ENCODE data around the gene SRC. TPM values are rescaled to one million over a fixed set of nuclear protein-coding genes. Genes with fewer than 3 reads are reported as not detected.

Gene SRC
- total and polyA plus RNA-seq, 2 of the 8 experiments (the other 6 are each of a cell fraction or from before 2014, with no cell fraction given): 27.6 to 28.8 TPM

- Histone ChIP-seq H2BK20ac (ENCODE audit: low read length) (no peak overlapping the region), H3K9ac (replicated peaks in 1 of 4; ENCODE audit: extremely low read depth in 1 of 4, low read depth in 3 of 4, low read length in 3 of 4) (no peak overlapping the region), H4K20me1 (replicated peaks in 1 of 2; ENCODE audit: control insufficient read depth in 1 of 2, insufficient read depth in 2 of 2, low read length in 2 of 2) (no peaks in the 10 kb centered on the region), H3K79me2 (ENCODE audit: control insufficient read depth in 1 of 2, insufficient read depth in 2 of 2, low read length in 2 of 2) (no peaks in the 10 kb centered on the region), H3K36me3 (ENCODE audit: control insufficient read depth in 2 of 4, insufficient read depth in 4 of 4, low read length in 3 of 4) (no peaks in the 10 kb centered on the region), H2BK120ac (replicated peaks; ENCODE audit: low read depth, low read length) (no peak overlapping the region), H2BK15ac (ENCODE audit: low read length) (peak overlapping the region; percentile 81; the same call in 1 of the 2 replicates), H2BK5ac (ENCODE audit: low read depth, low read length) (0 out of 2 replicates have a peak overlapping the region, but pooled peaks have one; percentile 8), H3K18ac (ENCODE audit: extremely low read depth, low read length) (no peak overlapping the region), H3K4me1 (replicated peaks in 1 of 4; ENCODE audit: control insufficient read depth in 3 of 4, insufficient read depth in 4 of 4, low read length in 3 of 4) (peaks cover 0 to 8% (median 2%) of the 10 kb centered on the region in 4 experiments; a peak in 3 of 7 replicates), H2AK5ac (ENCODE audit: low read depth, low read length) (no peak overlapping the region), H2AFZ (ENCODE audit: low read length) (no peak overlapping the region), H3K4me2 (ENCODE audit: insufficient read depth in 1 of 2, low read depth in 2 of 2, low read length in 2 of 2) (no peak overlapping the region), H4K8ac (ENCODE audit: extremely low read depth, insufficient read depth, low read length) (0 out of 2 replicates have a peak overlapping the region, but pooled peaks have one; percentile 20), H3K27ac (ENCODE audit: low read depth, low read length) (no peak overlapping the region), H3K4ac (replicated peaks; ENCODE audit: insufficient read length, low read depth, low read length) (no peak overlapping the region), H3K23ac (ENCODE audit: insufficient read length) (no peak overlapping the region), H3K14ac (ENCODE audit: insufficient read length) (no peak overlapping the region), H3K27me3 (replicated peaks in 1 of 4; ENCODE audit: control insufficient read depth in 3 of 4, extremely low read depth in 1 of 4, insufficient read depth in 3 of 4, low read length in 3 of 4) (no peaks in the 10 kb centered on the region), H3K4me3 (ENCODE audit: extremely low read depth in 1 of 4, insufficient read depth in 2 of 4, low read depth in 3 of 4, low read length in 4 of 4) (no peak overlapping the region), H4K91ac (replicated peaks; ENCODE audit: insufficient read length, low read length) (no peak overlapping the region), H3K56ac (replicated peaks; ENCODE audit: insufficient read length, low read depth, low read length) (no peak overlapping the region), H3K9me3 (ENCODE audit: insufficient read depth in 2 of 2, low read depth in 1 of 2, low read length in 1 of 2) (no peaks in the 10 kb centered on the region), H4K5ac (ENCODE audit: insufficient read length, low read depth, low read length) (no peak overlapping the region), H3K23me2 (ENCODE audit: low read depth, low read length) (no peaks in the 10 kb centered on the region), H3K79me1 (ENCODE audit: low read depth, low read length) (no peaks in the 10 kb centered on the region), H2BK12ac (ENCODE audit: low read depth, low read length) (no peak overlapping the region)
- no peak for TF ChIP-seq YY1 (IDR thresholded peaks at IDR 0.05; ENCODE audit: low read depth, low read length)
- TF ChIP-seq TAF7 (optimal IDR thresholded peaks at IDR 0.05; ENCODE audit: borderline replicate concordance, low read depth, low read length): no peak
- no peak for TF ChIP-seq CHD2 (IDR thresholded peaks at IDR 0.05; ENCODE audit: low read length)
- TF ChIP-seq SP1 (IDR thresholded peaks at IDR 0.05; ENCODE audit: low read depth, low read length): no peak
- no peak for TF ChIP-seq EGR1 (IDR thresholded peaks at IDR 0.05; ENCODE audit: borderline replicate concordance, low read depth, low read length)
- TF ChIP-seq BACH1 (IDR thresholded peaks at IDR 0.05; ENCODE audit: low read length): no peak
- no peak for TF ChIP-seq SP4 (IDR thresholded peaks at IDR 0.05; ENCODE audit: low read length)
- ChIA-PET POLR2A (ENCODE audit: partially characterized antibody) (interaction anchor here (1.4 to 7.7 kb wide), 2 partner anchors 14 to 66 kb away, joined by 4 to 50 read pairs; partner anchors contain the start of gene SRC), CTCF (ENCODE audit: partially characterized antibody) (interaction anchor here (1.1 to 4.3 kb wide), 4 partner anchors 20 to 63 kb away, joined by 3 to 19 read pairs (median 8); no protein-coding TSS in a partner anchor)
- WGBS, 2 experiments (ENCODE audit: extremely low coverage in 1 of 2, insufficient coverage in 1 of 2, insufficient read length in 1 of 2, insufficient replicate concordance in 2 of 2, low coverage in 1 of 2, low lambda C conversion rate in 2 of 2, missing lambda C conversion rate in 1 of 2): 93% methylated on average over 9 of the region's 9 CpGs; no CpG with 5 or more reads in 1 of the 2 experiments
- FAIRE-seq: no peak
- no peak for DNase-seq (ENCODE audit: low read depth in 1 of 2, low spot score in 2 of 2)
These were observed 12.7 kb upstream of the SRC start for GRCh38 chr20:37333130-37333847.

All from H1 (cell line).